ENCODE measurements around the gene ZNF775. TPM values are rescaled to one million over a fixed set of nuclear protein-coding genes. Genes with fewer than 3 reads are reported as not detected.

Gene ZNF775
- total and polyA plus RNA-seq, 2 of the 13 experiments (the other 11 are each of a cell fraction or from before 2014, with no cell fraction given): 3.1 to 3.2 TPM

DNA sequence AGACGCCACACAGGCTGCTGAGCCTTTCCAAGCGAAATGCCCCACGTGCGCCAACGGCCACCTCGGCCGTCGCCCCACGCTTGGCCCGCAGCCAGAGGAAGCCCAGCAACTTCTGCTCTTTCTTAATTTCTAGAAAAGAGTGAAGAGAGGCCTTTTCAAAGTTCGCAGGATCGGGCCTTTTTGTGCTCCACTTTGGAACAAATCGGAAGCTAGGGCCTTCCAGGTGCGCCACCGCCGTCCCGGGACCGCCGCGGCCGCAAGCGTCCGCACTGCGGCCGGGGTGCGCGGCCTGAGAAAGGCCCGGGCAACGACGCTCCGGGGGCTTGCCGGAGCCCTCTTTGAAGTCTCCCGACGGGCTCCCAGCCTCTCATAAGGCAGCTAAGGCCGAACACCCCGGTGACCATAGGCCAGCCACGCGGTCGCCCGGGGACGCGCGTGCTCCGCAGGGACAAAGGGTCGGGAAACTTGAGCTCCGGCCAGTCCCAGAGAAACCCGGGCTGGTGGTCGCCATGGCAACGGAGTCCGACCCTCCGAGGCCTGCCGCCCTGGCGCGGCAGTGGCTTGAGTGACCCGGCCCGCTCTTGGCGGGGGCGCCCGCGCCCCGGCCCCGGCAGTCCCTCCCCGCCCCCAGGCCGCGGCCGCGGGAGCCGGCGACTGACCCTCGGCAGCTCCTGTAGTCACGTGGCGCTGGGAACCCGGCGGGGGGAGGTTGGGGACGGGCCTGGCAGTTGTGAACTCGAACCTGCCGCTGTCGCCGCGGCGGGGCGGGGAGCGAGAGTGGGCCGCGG is 10.8 kb upstream of the ZNF775 start, which contains the start of gene REPIN1 (continued):
- TF ChIP-seq AGO1 (IDR thresholded peaks at IDR 0.05; ENCODE audit: low read depth, low read length, poor library complexity, severe bottlenecking) (no peak), ZNF451 (CRISPR knock-in tag; IDR thresholded peaks at IDR 0.05) (no peak), ONECUT2 (CRISPR knock-in tag; IDR thresholded peaks at IDR 0.05) (no peak), IKZF4 (CRISPR knock-in tag; IDR thresholded peaks at IDR 0.05; ENCODE audit: borderline replicate concordance, low read depth, not compliant biosample characterization) (peak; percentile 39), ZFAT (CRISPR knock-in tag; conservative IDR thresholded peaks at IDR 0.05) (peak; percentile 52; the same call in 1 of the 2 replicates), RARA (CRISPR knock-in tag; IDR thresholded peaks at IDR 0.05) (peak; percentile 63), ZBTB7B (CRISPR knock-in tag; IDR thresholded peaks at IDR 0.05) (peak; percentile 73; the same call in 1 of the 2 replicates), SIX1 (CRISPR knock-in tag; IDR thresholded peaks at IDR 0.05; ENCODE audit: borderline replicate concordance) (no peak), NKX3-1 (CRISPR knock-in tag; IDR thresholded peaks at IDR 0.05) (no peak; the same call in 1 of the 2 replicates), ZNF782 (CRISPR knock-in tag; IDR thresholded peaks at IDR 0.05; ENCODE audit: borderline replicate concordance) (peak; percentile 77; the same call in 1 of the 2 replicates), ZNF34 (CRISPR knock-in tag; IDR thresholded peaks at IDR 0.05; ENCODE audit: borderline replicate concordance) (0 out of 2 replicates have a peak, but pooled peaks have one; percentile 80), ZNF564 (CRISPR knock-in tag; IDR thresholded peaks at IDR 0.05) (peak; percentile 87; the same call in 1 of the 2 replicates), ZFP1 (CRISPR knock-in tag; IDR thresholded peaks at IDR 0.05) (0 out of 2 replicates have a peak, but pooled peaks have one; percentile 32), REPIN1 (CRISPR knock-in tag; IDR thresholded peaks at IDR 0.05; ENCODE audit: borderline replicate concordance, low read depth) (peak; percentile 74), SOX13 (IDR thresholded peaks at IDR 0.05) (no peak), SOX13 (CRISPR knock-in tag; conservative IDR thresholded peaks at IDR 0.05 in 1 of 2, IDR thresholded peaks at IDR 0.05 in 1 of 2) (no peak), SP5 (CRISPR knock-in tag; IDR thresholded peaks at IDR 0.05; ENCODE audit: borderline replicate concordance, low read depth) (peak; percentile 46), NRL (CRISPR knock-in tag; IDR thresholded peaks at IDR 0.05; ENCODE audit: borderline replicate concordance) (peak; percentile 85; the same call in 1 of the 2 replicates), SMAD1 (CRISPR knock-in tag; IDR thresholded peaks at IDR 0.05; ENCODE audit: borderline replicate concordance, low read depth) (peak; percentile 46; the same call in 1 of the 2 replicates)
- TF ChIP-seq, protein P1, sequence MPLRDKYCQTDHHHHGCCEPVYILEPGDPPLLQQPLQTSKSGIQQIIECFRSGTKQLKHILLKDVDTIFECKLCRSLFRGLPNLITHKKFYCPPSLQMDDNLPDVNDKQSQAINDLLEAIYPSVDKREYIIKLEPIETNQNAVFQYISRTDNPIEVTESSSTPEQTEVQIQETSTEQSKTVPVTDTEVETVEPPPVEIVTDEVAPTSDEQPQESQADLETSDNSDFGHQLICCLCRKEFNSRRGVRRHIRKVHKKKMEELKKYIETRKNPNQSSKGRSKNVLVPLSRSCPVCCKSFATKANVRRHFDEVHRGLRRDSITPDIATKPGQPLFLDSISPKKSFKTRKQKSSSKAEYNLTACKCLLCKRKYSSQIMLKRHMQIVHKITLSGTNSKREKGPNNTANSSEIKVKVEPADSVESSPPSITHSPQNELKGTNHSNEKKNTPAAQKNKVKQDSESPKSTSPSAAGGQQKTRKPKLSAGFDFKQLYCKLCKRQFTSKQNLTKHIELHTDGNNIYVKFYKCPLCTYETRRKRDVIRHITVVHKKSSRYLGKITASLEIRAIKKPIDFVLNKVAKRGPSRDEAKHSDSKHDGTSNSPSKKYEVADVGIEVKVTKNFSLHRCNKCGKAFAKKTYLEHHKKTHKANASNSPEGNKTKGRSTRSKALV (CRISPR knock-in tag; IDR thresholded peaks at IDR 0.05): peak; percentile 96
- TF ChIP-seq, protein P2, sequence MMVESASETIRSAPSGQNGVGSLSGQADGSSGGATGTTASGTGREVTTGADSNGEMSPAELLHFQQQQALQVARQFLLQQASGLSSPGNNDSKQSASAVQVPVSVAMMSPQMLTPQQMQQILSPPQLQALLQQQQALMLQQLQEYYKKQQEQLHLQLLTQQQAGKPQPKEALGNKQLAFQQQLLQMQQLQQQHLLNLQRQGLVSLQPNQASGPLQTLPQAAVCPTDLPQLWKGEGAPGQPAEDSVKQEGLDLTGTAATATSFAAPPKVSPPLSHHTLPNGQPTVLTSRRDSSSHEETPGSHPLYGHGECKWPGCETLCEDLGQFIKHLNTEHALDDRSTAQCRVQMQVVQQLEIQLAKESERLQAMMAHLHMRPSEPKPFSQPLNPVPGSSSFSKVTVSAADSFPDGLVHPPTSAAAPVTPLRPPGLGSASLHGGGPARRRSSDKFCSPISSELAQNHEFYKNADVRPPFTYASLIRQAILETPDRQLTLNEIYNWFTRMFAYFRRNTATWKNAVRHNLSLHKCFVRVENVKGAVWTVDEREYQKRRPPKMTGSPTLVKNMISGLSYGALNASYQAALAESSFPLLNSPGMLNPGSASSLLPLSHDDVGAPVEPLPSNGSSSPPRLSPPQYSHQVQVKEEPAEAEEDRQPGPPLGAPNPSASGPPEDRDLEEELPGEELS (CRISPR knock-in tag; IDR thresholded peaks at IDR 0.05): no peak
- TF ChIP-seq, protein P3, sequence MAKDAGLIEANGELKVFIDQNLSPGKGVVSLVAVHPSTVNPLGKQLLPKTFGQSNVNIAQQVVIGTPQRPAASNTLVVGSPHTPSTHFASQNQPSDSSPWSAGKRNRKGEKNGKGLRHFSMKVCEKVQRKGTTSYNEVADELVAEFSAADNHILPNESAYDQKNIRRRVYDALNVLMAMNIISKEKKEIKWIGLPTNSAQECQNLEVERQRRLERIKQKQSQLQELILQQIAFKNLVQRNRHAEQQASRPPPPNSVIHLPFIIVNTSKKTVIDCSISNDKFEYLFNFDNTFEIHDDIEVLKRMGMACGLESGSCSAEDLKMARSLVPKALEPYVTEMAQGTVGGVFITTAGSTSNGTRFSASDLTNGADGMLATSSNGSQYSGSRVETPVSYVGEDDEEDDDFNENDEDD (CRISPR knock-in tag; IDR thresholded peaks at IDR 0.05; ENCODE audit: borderline replicate concordance): peak; percentile 76; the same call in 1 of the 2 replicates
- TF ChIP-seq, protein P4, sequence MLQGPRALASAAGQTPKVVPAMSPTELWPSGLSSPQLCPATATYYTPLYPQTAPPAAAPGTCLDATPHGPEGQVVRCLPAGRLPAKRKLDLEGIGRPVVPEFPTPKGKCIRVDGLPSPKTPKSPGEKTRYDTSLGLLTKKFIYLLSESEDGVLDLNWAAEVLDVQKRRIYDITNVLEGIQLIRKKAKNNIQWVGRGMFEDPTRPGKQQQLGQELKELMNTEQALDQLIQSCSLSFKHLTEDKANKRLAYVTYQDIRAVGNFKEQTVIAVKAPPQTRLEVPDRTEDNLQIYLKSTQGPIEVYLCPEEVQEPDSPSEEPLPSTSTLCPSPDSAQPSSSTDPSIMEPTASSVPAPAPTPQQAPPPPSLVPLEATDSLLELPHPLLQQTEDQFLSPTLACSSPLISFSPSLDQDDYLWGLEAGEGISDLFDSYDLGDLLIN (CRISPR knock-in tag; IDR thresholded peaks at IDR 0.05; ENCODE audit: borderline replicate concordance): peak; percentile 34; the same call in 1 of the 2 replicates
